Omental fat pad (tissue), 4 donors: Measurements from ENCODE around the gene GRIN1. TPM values are rescaled to one million over a fixed set of nuclear protein-coding genes. Genes with fewer than 3 reads are reported as not detected.
A peak's percentile ranks its signal among the peaks of the same experiment; 100 is the strongest.

Experiments
- ATAC-seq: fragments of 150-250 bp; one replicate; pipeline ENCODE4 v1.9.1; 2016; ENCODE audit warnings: mild to moderate bottlenecking, moderate library complexity; ENCODE audit not compliant: low FRiP score
- DNase-seq: peaks from one replicate; pipeline ENCODE4 v3.0.0-alpha.2; 2019; ENCODE audit warnings: low spot score
- CTCF ChIP-seq, 3 donors: fragments of 450-650 bp; IDR thresholded peaks; one replicate each; pipeline ENCODE4 v1.5.1; 2016 to 2017; ENCODE audit warnings: antibody characterized with exemption in 3 of 3, mild to moderate bottlenecking in 3 of 3, moderate library complexity in 2 of 3
- total RNA-seq, 4 donors: library from RNA; depleted of rRNA; stranded (reverse); fragments of >200 nt; gene quantifications; one replicate each; pipeline ENCODE4 v1.1.0, GENCODE V29; 2016

GRIN1 gene
- total RNA-seq, 4 donors from 2014 or later = not detected

GRCh38 chr9:137187386-137187785, 48.4 kb downstream of the GRIN1 start:
- DNase-seq = no peak
- TF ChIP-seq CTCF (IDR thresholded peaks at IDR 0.05) = no peak
- ATAC-seq = no peak

DNA sequence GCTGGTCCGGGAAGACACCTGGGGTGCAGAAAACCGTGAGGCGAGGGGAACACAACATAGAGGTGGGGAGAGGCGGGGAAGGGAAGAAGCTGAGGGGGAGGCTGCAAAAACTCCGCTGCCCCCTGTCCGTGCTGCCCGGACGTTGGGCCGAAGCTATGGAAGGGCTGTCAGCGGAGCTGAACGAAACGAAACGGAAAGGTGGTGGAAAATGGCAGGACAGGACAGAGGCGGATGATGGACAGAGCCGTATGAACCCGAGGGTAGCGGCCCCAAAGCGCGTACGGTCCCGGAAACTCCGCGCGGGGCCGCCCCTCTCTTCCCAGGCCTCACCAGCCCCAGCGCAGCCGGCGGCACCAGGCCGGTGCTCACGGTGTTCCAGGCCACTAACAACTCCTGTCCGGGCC, 49.1 kb downstream of the GRIN1 start:
- no peak for TF ChIP-seq CTCF (IDR thresholded peaks at IDR 0.05)
- DNase-seq (no peak), ATAC-seq (peak; percentile 2)

GRCh38 chr9:137188490-137189296, 49.7 kb downstream of the GRIN1 start, which contains the start of the genes ANAPC2 and SSNA1:
Gene ANAPC2 (minus strand): TSS chr9:137188560. CDS start chr9:137188532, 28 bp downstream.
Gene SSNA1 (plus strand): TSS chr9:137188676. CDS start chr9:137188727, 51 bp downstream.
- ATAC-seq = peak; percentile 93
- DNase-seq = peak; percentile 81
- no peak for TF ChIP-seq CTCF (IDR thresholded peaks at IDR 0.05)

GRCh38 chr9:137189297-137190295, 50.6 kb downstream of the GRIN1 start:
- DNase-seq (no peak), ATAC-seq (no peak)
- no peak for TF ChIP-seq CTCF (IDR thresholded peaks at IDR 0.05)

GRCh38 chr9:137190315-137190856, 51.4 kb downstream of the GRIN1 start:
- DNase-seq (no peak), ATAC-seq (no peak)
- no peak for TF ChIP-seq CTCF (IDR thresholded peaks at IDR 0.05)

- no peak for DNase-seq
- no peak for TF ChIP-seq CTCF (IDR thresholded peaks at IDR 0.05)
- no peak for ATAC-seq
Observed at GRCh38 chr9:137191245-137191644, 52.3 kb downstream of the GRIN1 start.
